Liver (tissue), 9 donors: ENCODE measurements around the gene PGM1. TPM values are rescaled to one million over a fixed set of nuclear protein-coding genes. Genes with fewer than 3 reads are reported as not detected.
A peak's percentile ranks its signal among the peaks of the same experiment; 100 is the strongest.

Source experiments
- DNase-seq: peaks from one replicate; pipeline ENCODE4 v3.0.0-alpha.2; 2017; ENCODE audit warnings: low spot score
- H3K27ac ChIP-seq, 2 donors: one replicate each; pipeline ENCODE4 v1.7.0; 2013; ENCODE audit warnings: inconsistent platforms in 2 of 2, low read length in 2 of 2, control low read depth in 1 of 2, low read depth in 1 of 2, mild to moderate bottlenecking in 1 of 2
- H3K27me3 ChIP-seq, 4 donors: one replicate each; pipeline versions ENCODE4 v1.6.1 to v1.7.0; 2013; ENCODE audit warnings: low read length in 3 of 4, inconsistent platforms in 1 of 4, mild to moderate bottlenecking in 1 of 4, moderate library complexity in 1 of 4; ENCODE audit not compliant: control insufficient read depth in 4 of 4, insufficient read depth in 4 of 4
- H3K36me3 ChIP-seq, 4 donors: one replicate each; pipeline versions ENCODE4 v1.6.1 to v1.7.0; 2013; ENCODE audit warnings: low read length in 3 of 4, mild to moderate bottlenecking in 3 of 4, low read depth in 1 of 4, moderate library complexity in 1 of 4; ENCODE audit not compliant: control insufficient read depth in 4 of 4, insufficient read depth in 3 of 4
- H3K4me1 ChIP-seq, 4 donors: one replicate each; pipeline versions ENCODE4 v1.6.1 to v1.7.0; 2013; ENCODE audit warnings: low read length in 3 of 4, mild to moderate bottlenecking in 3 of 4, moderate library complexity in 1 of 4; ENCODE audit not compliant: control insufficient read depth in 4 of 4, insufficient read depth in 4 of 4
- H3K4me3 ChIP-seq, 3 donors: one replicate each; pipeline versions ENCODE4 v1.6.1 to v1.7.0; 2013; ENCODE audit warnings: low read length in 3 of 3, control low read depth in 1 of 3, low read depth in 1 of 3, mild to moderate bottlenecking in 1 of 3
- H3K9ac ChIP-seq, 2 donors: one replicate each; pipeline ENCODE4 v1.7.0; 2013; ENCODE audit warnings: low read length in 2 of 2, mild to moderate bottlenecking in 2 of 2, moderate library complexity in 2 of 2, control low read depth in 1 of 2, low read depth in 1 of 2
- H3K9me3 ChIP-seq, 4 donors: one replicate each; pipeline versions ENCODE4 v1.6.1 to v1.7.0; 2013; ENCODE audit warnings: low read length in 3 of 4; ENCODE audit not compliant: control insufficient read depth in 4 of 4
- ATF3 ChIP-seq: IDR thresholded peaks from 2 replicates; pipeline ENCODE4 v1.6.1; 2016; ENCODE audit warnings: antibody characterized with exemption
- CTCF ChIP-seq: fragments of 150-350 bp; IDR thresholded peaks from 2 replicates; pipeline ENCODE4 v1.5.1; 2017; ENCODE audit warnings: improper control_type of control experiment, low read depth, low read length; ENCODE audit not compliant: missing input control
- EGR1 ChIP-seq, 2 donors: IDR thresholded peaks; 2 replicates each; pipeline ENCODE4 v1.6.1; 2016 to 2018; ENCODE audit warnings: antibody characterized with exemption in 2 of 2, low read depth in 2 of 2
- FOXA1 ChIP-seq: IDR thresholded peaks from 2 replicates; pipeline ENCODE4 v1.6.1; 2016; ENCODE audit warnings: antibody characterized with exemption
- FOXA2 ChIP-seq: IDR thresholded peaks from 2 replicates; pipeline ENCODE4 v1.6.1; 2016; ENCODE audit warnings: antibody characterized with exemption
- GABPA ChIP-seq, 2 donors: IDR thresholded peaks in 1 of 2; conservative IDR thresholded peaks in 1 of 2; 2 replicates each; pipeline ENCODE4 v1.6.1; 2016; ENCODE audit warnings: antibody characterized with exemption in 2 of 2, mild to moderate bottlenecking in 1 of 2, moderate library complexity in 1 of 2
- HNF4A ChIP-seq, 2 donors: conservative IDR thresholded peaks; 2 replicates each; pipeline ENCODE4 v1.6.1; 2016; ENCODE audit warnings: antibody characterized with exemption in 2 of 2, mild to moderate bottlenecking in 2 of 2
- HNF4G ChIP-seq: IDR thresholded peaks from 2 replicates; pipeline ENCODE4 v1.6.1; 2016; ENCODE audit warnings: antibody characterized with exemption
- JUND ChIP-seq, 2 donors: IDR thresholded peaks; 2 replicates each; pipeline ENCODE4 v1.6.1; 2016; ENCODE audit warnings: antibody characterized with exemption in 2 of 2
- MAX ChIP-seq: IDR thresholded peaks from 2 replicates; pipeline ENCODE4 v1.6.1; 2016; ENCODE audit warnings: antibody characterized with exemption
- NR2F2 ChIP-seq: IDR thresholded peaks from 2 replicates; pipeline ENCODE4 v1.6.1; 2016; ENCODE audit warnings: antibody characterized with exemption
- RAD21 ChIP-seq, 2 donors: IDR thresholded peaks; 2 replicates each; pipeline ENCODE4 v1.6.1; 2016; ENCODE audit warnings: antibody characterized with exemption in 2 of 2, mild to moderate bottlenecking in 2 of 2
- REST ChIP-seq: IDR thresholded peaks from 2 replicates; pipeline ENCODE4 v1.6.1; 2016; ENCODE audit warnings: antibody characterized with exemption, mild to moderate bottlenecking
- RXRA ChIP-seq, 2 donors: IDR thresholded peaks; 2 replicates each; pipeline ENCODE4 v1.6.1; 2017 to 2018; ENCODE audit warnings: antibody characterized with exemption in 2 of 2, mild to moderate bottlenecking in 1 of 2
- SP1 ChIP-seq: IDR thresholded peaks from 2 replicates; pipeline ENCODE4 v1.6.1; 2018; ENCODE audit warnings: antibody characterized with exemption, mild to moderate bottlenecking
- TAF1 ChIP-seq: conservative IDR thresholded peaks from 2 replicates; pipeline ENCODE4 v1.6.1; 2016; ENCODE audit warnings: antibody characterized with exemption, mild to moderate bottlenecking
- YY1 ChIP-seq: IDR thresholded peaks from 2 replicates; pipeline ENCODE4 v1.6.1; 2016; ENCODE audit warnings: antibody characterized with exemption, mild to moderate bottlenecking
- ZBTB33 ChIP-seq: IDR thresholded peaks from 2 replicates; pipeline ENCODE4 v1.6.1; 2016; ENCODE audit warnings: antibody characterized with exemption
- WGBS: extraction: QIAGEN DNeasy Blood & Tissue Kit; methylation state at CpG from one replicate; pipeline ENCODE4 v1.1.7; 2013; 5-methylcytosine and 5-hydroxymethylcytosine counted together
- polyA plus RNA-seq, 2 donors: library from polyadenylated mRNA; stranded (reverse) in 1 of 2; unstranded in 1 of 2; fragments of 200-250 nt in 1 of 2; fragments of >200 nt in 1 of 2; fragmentation: Nextera tagmentation in 1 of 2; extraction: Ambion mirVana in 1 of 2; gene quantifications; one replicate each; pipeline versions ENCODE4 v1.2.1 to v1.2.3, GENCODE V29; 2013 to 2015
- total RNA-seq, 2 donors: library from RNA; depleted of rRNA; stranded (reverse); fragments of >200 nt; gene quantifications; one replicate each; pipeline ENCODE4 v1.2.3, GENCODE V29; 2014
- donor health status: healthy.
- donor health status: healthy.
- donor health status: healthy.
- donor health status: healthy.
- donor health status: healthy.

The PGM1 gene
- total and polyA plus RNA-seq, 4 donors: 57.3 to 224 (median 120) TPM

- peaks cover 0 to 4% (median 2%) of the 10 kb centered on the region in 4 donors for H3K4me1 ChIP-seq
- no peaks in the 10 kb centered on the region for H3K36me3 ChIP-seq
- no peak overlapping the region for H3K4me3 ChIP-seq
- DNase-seq: peak; percentile 62
- 25% methylated on average over 9 of the region's 9 CpGs for WGBS
- no peak overlapping the region for H3K9ac ChIP-seq
- H3K9me3 ChIP-seq: peaks cover 0 to 3% (median 0%) of the 10 kb centered on the region in 4 donors
- no peaks in the 10 kb centered on the region for H3K27me3 ChIP-seq
- no peak for TF ChIP-seq FOXA2
- TF ChIP-seq HNF4A (conservative IDR thresholded peaks at IDR 0.05): peak; percentile 91 to 96
- no peak for TF ChIP-seq ZBTB33
- TF ChIP-seq RXRA (IDR thresholded peaks at IDR 0.05): peak; percentile 60 to 67
- peak; percentile 78 for TF ChIP-seq SP1
- peak; percentile 93 for TF ChIP-seq ATF3
- no peak for TF ChIP-seq REST
- TF ChIP-seq NR2F2: peak; percentile 89
- TF ChIP-seq EGR1 (IDR thresholded peaks at IDR 0.05; ENCODE audit: low read depth in 2 of 2): no peak
- TF ChIP-seq HNF4G: peak; percentile 94
- TF ChIP-seq GABPA (IDR thresholded peaks at IDR 0.05 in 1 of 2, conservative IDR thresholded peaks at IDR 0.05 in 1 of 2): no peak
- TF ChIP-seq MAX: peak; percentile 21
- TF ChIP-seq FOXA1: no peak
- no peak for TF ChIP-seq YY1
- TF ChIP-seq RAD21 (IDR thresholded peaks at IDR 0.05): peak; percentile 86 to 88
- no peak for TF ChIP-seq TAF1
- TF ChIP-seq CTCF: peak; percentile 55
- TF ChIP-seq JUND (IDR thresholded peaks at IDR 0.05): peak; percentile 98
- H3K27ac ChIP-seq: no peak overlapping the region
Measured at GRCh38 chr1:63674238-63674864, 81.1 kb downstream of the PGM1 start.
